H1 (cell line): ENCODE results near the gene ANKRD9. TPM values are rescaled to one million over a fixed set of nuclear protein-coding genes. Genes with fewer than 3 reads are reported as not detected.
A peak's percentile ranks its signal among the peaks of the same experiment; 100 is the strongest.

Experiments used
- CTCF ChIA-PET: fragments of 300-600 bp; sonication (Branson Sonifier 250); formaldehyde crosslinking; loops from one replicate; lab custom pipeline; 2021; ENCODE audit not compliant: partially characterized antibody; lab: Charles Lee
- POLR2A ChIA-PET: fragments of 300-600 bp; sonication (Branson Sonifier 250); formaldehyde crosslinking; loops from one replicate; lab custom pipeline; 2021; ENCODE audit warnings: inconsistent platforms; ENCODE audit not compliant: partially characterized antibody; lab: Charles Lee
- DNase-seq, 2 experiments: peaks; one replicate each; pipeline versions ENCODE4 v3.0.0 to v3.0.0-alpha.2; 2010 to 2022; ENCODE audit warnings: low spot score in 2 of 2, low read depth in 1 of 2, mixed read lengths in 1 of 2
- FAIRE-seq: peaks from 2 replicates; lab custom pipeline; 2011; peaks lifted over from hg19 to GRCh38; lab: Jason Lieb, UNC
- H2AFZ ChIP-seq: 2 replicates; pipeline ENCODE4 v1.8.1; 2012; ENCODE audit warnings: low read length, inconsistent platforms
- H2AK5ac ChIP-seq: 2 replicates; pipeline ENCODE4 v1.6.1; 2013; ENCODE audit warnings: low read depth, low read length
- H2BK120ac ChIP-seq: replicated peaks from 2 replicates; pipeline ENCODE3; 2013; ENCODE audit warnings: low read depth, low read length, inconsistent platforms
- H2BK12ac ChIP-seq: 2 replicates; pipeline ENCODE4 v1.6.1; 2013; ENCODE audit warnings: low read depth, low read length
- H2BK15ac ChIP-seq: 2 replicates; pipeline ENCODE4 v1.6.1; 2013; ENCODE audit warnings: low read length
- H2BK20ac ChIP-seq: 2 replicates; pipeline ENCODE4 v1.6.1; 2013; ENCODE audit warnings: low read length
- H2BK5ac ChIP-seq: 2 replicates; pipeline ENCODE4 v1.6.1; 2013; ENCODE audit warnings: low read depth, low read length
- H3K14ac ChIP-seq: 2 replicates; pipeline ENCODE4 v1.6.1; 2013; ENCODE audit warnings: inconsistent platforms; ENCODE audit not compliant: insufficient read length
- H3K18ac ChIP-seq: 2 replicates; pipeline ENCODE4 v1.6.1; 2013; ENCODE audit warnings: low read length; ENCODE audit errors: extremely low read depth
- H3K23ac ChIP-seq: 2 replicates; pipeline ENCODE4 v1.6.1; 2013; ENCODE audit warnings: inconsistent platforms; ENCODE audit not compliant: insufficient read length
- H3K23me2 ChIP-seq: 2 replicates; pipeline ENCODE4 v1.6.1; 2013; ENCODE audit warnings: low read depth, low read length
- H3K27ac ChIP-seq: 2 replicates; pipeline ENCODE4 v1.6.1; 2011; ENCODE audit warnings: low read depth, low read length, inconsistent platforms
- H3K27me3 ChIP-seq, 4 experiments: replicated peaks in 1 of 4; 1 replicate in 1 of 4; 2 replicates in 3 of 4; pipeline versions ENCODE4 v1.6.1 to v1.8.1; 2011 to 2013; ENCODE audit warnings: low read length in 3 of 4, mild to moderate bottlenecking in 3 of 4, inconsistent platforms in 2 of 4, mixed read lengths in 2 of 4, moderate library complexity in 1 of 4; ENCODE audit not compliant: control insufficient read depth in 3 of 4, insufficient read depth in 3 of 4; ENCODE audit errors: extremely low read depth in 1 of 4
- H3K36me3 ChIP-seq, 4 experiments: 2 replicates each; pipeline versions ENCODE4 v1.6.1 to v1.8.1; 2011 to 2013; ENCODE audit warnings: mild to moderate bottlenecking in 4 of 4, low read length in 3 of 4, moderate library complexity in 2 of 4, control low read depth in 1 of 4, inconsistent platforms in 1 of 4; ENCODE audit not compliant: insufficient read depth in 4 of 4, control insufficient read depth in 2 of 4
- H3K4ac ChIP-seq: replicated peaks from 2 replicates; pipeline ENCODE3; 2013; ENCODE audit warnings: low read length, low read depth, mixed read lengths, inconsistent platforms; ENCODE audit not compliant: insufficient read length
- H3K4me1 ChIP-seq, 4 experiments: replicated peaks in 1 of 4; 1 replicate in 1 of 4; 2 replicates in 3 of 4; pipeline versions ENCODE4 v1.6.1 to v1.8.1; 2011 to 2013; ENCODE audit warnings: low read length in 3 of 4, inconsistent platforms in 2 of 4, mixed read lengths in 1 of 4; ENCODE audit not compliant: insufficient read depth in 4 of 4, control insufficient read depth in 3 of 4
- H3K4me2 ChIP-seq, 2 experiments: 2 replicates each; pipeline versions ENCODE4 v1.6.1 to v1.8.1; 2011 to 2013; ENCODE audit warnings: low read depth in 2 of 2, low read length in 2 of 2, control low read depth in 1 of 2, inconsistent platforms in 1 of 2, mild to moderate bottlenecking in 1 of 2; ENCODE audit not compliant: insufficient read depth in 1 of 2
- H3K4me3 ChIP-seq, 4 experiments: fragments of 200-600, 300-600 bp in 1 of 4; sonication (generic), shearing (Covaris generic), sonication (Bioruptor Twin) in 1 of 4; 2 replicates each; pipeline versions ENCODE4 v1.5.1 to v1.8.1; 2011 to 2016; ENCODE audit warnings: low read length in 4 of 4, low read depth in 3 of 4, control low read depth in 2 of 4, inconsistent platforms in 2 of 4, mild to moderate bottlenecking in 2 of 4, mixed read lengths in 1 of 4, moderate library complexity in 1 of 4; ENCODE audit not compliant: insufficient read depth in 2 of 4; ENCODE audit errors: extremely low read depth in 1 of 4
- H3K56ac ChIP-seq: replicated peaks from 2 replicates; pipeline ENCODE3; 2013; ENCODE audit warnings: low read depth, mild to moderate bottlenecking, mixed read lengths, low read length, inconsistent platforms; ENCODE audit not compliant: insufficient read length
- H3K79me1 ChIP-seq: 2 replicates; pipeline ENCODE4 v1.6.1; 2013; ENCODE audit warnings: low read depth, low read length, control low read depth
- H3K79me2 ChIP-seq, 2 experiments: 2 replicates each; pipeline versions ENCODE4 v1.6.1 to v1.8.1; 2012 to 2013; ENCODE audit warnings: low read length in 2 of 2, mild to moderate bottlenecking in 2 of 2, inconsistent platforms in 1 of 2; ENCODE audit not compliant: insufficient read depth in 2 of 2, control insufficient read depth in 1 of 2
- H3K9ac ChIP-seq, 4 experiments: replicated peaks in 1 of 4; 1 replicate in 1 of 4; 2 replicates in 3 of 4; pipeline versions ENCODE4 v1.6.1 to v1.8.1; 2011 to 2013; ENCODE audit warnings: low read depth in 3 of 4, low read length in 3 of 4, control low read depth in 2 of 4, mild to moderate bottlenecking in 2 of 4, moderate library complexity in 2 of 4, inconsistent platforms in 1 of 4; ENCODE audit errors: extremely low read depth in 1 of 4
- H3K9me3 ChIP-seq, 2 experiments: 2 replicates each; pipeline versions ENCODE4 v1.6.1 to v1.8.1; 2012 to 2013; ENCODE audit warnings: mild to moderate bottlenecking in 2 of 2, moderate library complexity in 2 of 2, control low read depth in 1 of 2, inconsistent platforms in 1 of 2, low read depth in 1 of 2, low read length in 1 of 2, mixed read lengths in 1 of 2; ENCODE audit not compliant: insufficient read depth in 2 of 2
- H4K20me1 ChIP-seq, 2 experiments: replicated peaks in 1 of 2; 2 replicates each; pipeline versions ENCODE3 to v1.8.1; 2011 to 2013; ENCODE audit warnings: inconsistent platforms in 2 of 2, low read length in 2 of 2, mild to moderate bottlenecking in 1 of 2; ENCODE audit not compliant: insufficient read depth in 2 of 2, control insufficient read depth in 1 of 2
- H4K5ac ChIP-seq: 2 replicates; pipeline ENCODE4 v1.6.1; 2013; ENCODE audit warnings: low read length, low read depth, mixed read lengths, inconsistent platforms; ENCODE audit not compliant: insufficient read length
- H4K8ac ChIP-seq: 2 replicates; pipeline ENCODE4 v1.8.0; 2013; ENCODE audit warnings: mild to moderate bottlenecking, moderate library complexity, low read length, inconsistent platforms; ENCODE audit not compliant: insufficient read depth; ENCODE audit errors: extremely low read depth
- H4K91ac ChIP-seq: replicated peaks from 2 replicates; pipeline ENCODE3; 2013; ENCODE audit warnings: low read length, mixed read lengths, inconsistent platforms; ENCODE audit not compliant: insufficient read length
- BCL11A ChIP-seq, 2 experiments: IDR thresholded peaks; one replicate each; pipeline ENCODE4 v1.6.1; 2011; ENCODE audit warnings: low read depth in 2 of 2, low read length in 2 of 2, mild to moderate bottlenecking in 2 of 2
- BRCA1 ChIP-seq: IDR thresholded peaks from 2 replicates; pipeline ENCODE4 v1.6.1; 2012; ENCODE audit warnings: low read depth, low read length, improper control_type of control experiment
- CTBP2 ChIP-seq: IDR thresholded peaks from 2 replicates; pipeline ENCODE4 v1.7.0; 2011; ENCODE audit warnings: borderline replicate concordance, mild to moderate bottlenecking, moderate library complexity, mixed read lengths, low read length; ENCODE audit not compliant: insufficient read depth, insufficient read length
- JUN ChIP-seq: IDR thresholded peaks from 2 replicates; pipeline ENCODE4 v1.6.1; 2011; ENCODE audit warnings: low read depth, mild to moderate bottlenecking, improper control_type of control experiment, low read length
- TAF1 ChIP-seq: IDR thresholded peaks from 2 replicates; pipeline ENCODE4 v1.6.1; 2011; ENCODE audit warnings: mild to moderate bottlenecking, low read depth, low read length
- TCF12 ChIP-seq: IDR thresholded peaks from 2 replicates; pipeline ENCODE4 v1.6.1; 2011; ENCODE audit warnings: low read depth, mild to moderate bottlenecking, low read length
- WGBS, 2 experiments: shearing (Covaris generic) in 1 of 2; methylation state at CpG; one replicate each; pipeline versions ENCODE4 v1.1.6 to v1.1.7; 2013 to 2015; ENCODE audit warnings: low lambda C conversion rate in 2 of 2, mixed read lengths in 2 of 2, inconsistent platforms in 1 of 2, low coverage in 1 of 2, missing lambda C conversion rate in 1 of 2; ENCODE audit not compliant: insufficient replicate concordance in 2 of 2, insufficient coverage in 1 of 2, insufficient read length in 1 of 2; ENCODE audit errors: extremely low coverage in 1 of 2, missing lambda C conversion rate in 1 of 2; 5-methylcytosine and 5-hydroxymethylcytosine counted together
- polyA plus RNA-seq, 7 experiments: library from polyadenylated mRNA; depleted of rRNA in 3 of 7; stranded (reverse) in 5 of 7; unstranded in 2 of 7; fragments of >200 nt in 5 of 7; fragments of 200-250 nt in 2 of 7; gene quantifications; 1 replicate in 5 of 7; 2 replicates in 1 of 7; 4 replicates in 1 of 7; pipeline versions ENCODE4 v1.2.1 to v1.2.3, GENCODE V29; 2011 to 2013; ENCODE audit warnings: missing spikeins in 2 of 7, mixed read lengths in 2 of 7
- total RNA-seq: library from RNA; stranded (reverse); fragmentation: NEBNext Ultra II Directional; extraction: Animal tissue kit (Norgen Biotek cat#: 25700); gene quantifications from 2 replicates; pipeline ENCODE4 v1.2.1, GENCODE V29; 2021

The ANKRD9 gene
- total and polyA plus RNA-seq, 2 of the 8 experiments (the other 6 are each of a cell fraction or from before 2014, with no cell fraction given): 37.0 to 41.8 TPM

- ChIA-PET CTCF (interaction anchor here (0.7 to 2.0 kb wide), 7 partner anchors 15 to 1633 kb away, joined by 3 to 4 read pairs (median 3); no protein-coding TSS in a partner anchor), POLR2A (interaction anchor here (1.0 to 4.7 kb wide), 5 partner anchors 8 to 34 kb away, joined by 3 to 50 read pairs (median 5); no protein-coding TSS in a partner anchor)
- Histone ChIP-seq H3K4me2 (no peak overlapping the region), H3K4me1 (peaks cover 0 to 4% (median 4%) of the 10 kb centered on the region in 4 experiments; a peak in 4 of 7 replicates), H3K56ac (no peak overlapping the region), H2BK20ac (no peak overlapping the region), H3K27ac (no peak overlapping the region), H3K9me3 (no peaks in the 10 kb centered on the region), H2AFZ (no peak overlapping the region), H3K4ac (no peak overlapping the region), H3K36me3 (no peaks in the 10 kb centered on the region), H3K27me3 (no peaks in the 10 kb centered on the region), H3K79me2 (no peaks in the 10 kb centered on the region), H3K23me2 (peaks cover 6% of the 10 kb centered on the region; the same call in 1 of the 2 replicates), H2BK15ac (no peak overlapping the region), H3K9ac (no peak overlapping the region), H3K79me1 (no peaks in the 10 kb centered on the region), H2BK5ac (no peak overlapping the region), H2BK120ac (no peak overlapping the region), H3K18ac (no peak overlapping the region), H3K14ac (no peak overlapping the region), H2BK12ac (peak overlapping the region; percentile 78; the same call in 1 of the 2 replicates), H4K8ac (no peak overlapping the region), H4K20me1 (no peaks in the 10 kb centered on the region), H4K91ac (no peak overlapping the region), H3K23ac (no peak overlapping the region), H3K4me3 (no peak overlapping the region), H2AK5ac (no peak overlapping the region), H4K5ac (no peak overlapping the region)
- no peak for TF ChIP-seq JUN
- no peak for TF ChIP-seq CTBP2
- TF ChIP-seq BRCA1: no peak
- TF ChIP-seq TAF1: no peak
- TF ChIP-seq BCL11A (IDR thresholded peaks at IDR 0.05; ENCODE audit: low read depth in 2 of 2, low read length in 2 of 2): no peak
- no peak for TF ChIP-seq TCF12
- 92% methylated on average over 12 of the region's 12 CpGs; no CpG with 5 or more reads in 1 of the 2 experiments for WGBS, 2 experiments
- DNase-seq: no peak
- no peak for FAIRE-seq
Observed at GRCh38 chr14:102557434-102558226, 48.1 kb upstream of the ANKRD9 start.
